H1 (cell line): ENCODE data around the gene MLEC. TPM values are rescaled to one million over a fixed set of nuclear protein-coding genes. Genes with fewer than 3 reads are reported as not detected.

Experiments used
- CTCF ChIA-PET: fragments of 300-600 bp; sonication (Branson Sonifier 250); formaldehyde crosslinking; loops from one replicate; lab custom pipeline; 2021; ENCODE audit not compliant: partially characterized antibody; lab: Charles Lee
- POLR2A ChIA-PET: fragments of 300-600 bp; sonication (Branson Sonifier 250); formaldehyde crosslinking; loops from one replicate; lab custom pipeline; 2021; ENCODE audit warnings: inconsistent platforms; ENCODE audit not compliant: partially characterized antibody; lab: Charles Lee
- DNase-seq, 2 experiments: peaks; one replicate each; pipeline versions ENCODE4 v3.0.0 to v3.0.0-alpha.2; 2010 to 2022; ENCODE audit warnings: low spot score in 2 of 2, low read depth in 1 of 2, mixed read lengths in 1 of 2
- FAIRE-seq: peaks from 2 replicates; lab custom pipeline; 2011; peaks lifted over from hg19 to GRCh38; lab: Jason Lieb, UNC
- H2AFZ ChIP-seq: 2 replicates; pipeline ENCODE4 v1.8.1; 2012; ENCODE audit warnings: low read length, inconsistent platforms
- H2AK5ac ChIP-seq: 2 replicates; pipeline ENCODE4 v1.6.1; 2013; ENCODE audit warnings: low read depth, low read length
- H2BK120ac ChIP-seq: replicated peaks from 2 replicates; pipeline ENCODE3; 2013; ENCODE audit warnings: low read depth, low read length, inconsistent platforms
- H2BK12ac ChIP-seq: 2 replicates; pipeline ENCODE4 v1.6.1; 2013; ENCODE audit warnings: low read depth, low read length
- H2BK15ac ChIP-seq: 2 replicates; pipeline ENCODE4 v1.6.1; 2013; ENCODE audit warnings: low read length
- H2BK20ac ChIP-seq: 2 replicates; pipeline ENCODE4 v1.6.1; 2013; ENCODE audit warnings: low read length
- H2BK5ac ChIP-seq: 2 replicates; pipeline ENCODE4 v1.6.1; 2013; ENCODE audit warnings: low read depth, low read length
- H3K14ac ChIP-seq: 2 replicates; pipeline ENCODE4 v1.6.1; 2013; ENCODE audit warnings: inconsistent platforms; ENCODE audit not compliant: insufficient read length
- H3K18ac ChIP-seq: 2 replicates; pipeline ENCODE4 v1.6.1; 2013; ENCODE audit warnings: low read length; ENCODE audit errors: extremely low read depth
- H3K23ac ChIP-seq: 2 replicates; pipeline ENCODE4 v1.6.1; 2013; ENCODE audit warnings: inconsistent platforms; ENCODE audit not compliant: insufficient read length
- H3K23me2 ChIP-seq: 2 replicates; pipeline ENCODE4 v1.6.1; 2013; ENCODE audit warnings: low read depth, low read length
- H3K27ac ChIP-seq: 2 replicates; pipeline ENCODE4 v1.6.1; 2011; ENCODE audit warnings: low read depth, low read length, inconsistent platforms
- H3K27me3 ChIP-seq, 4 experiments: replicated peaks in 1 of 4; 1 replicate in 1 of 4; 2 replicates in 3 of 4; pipeline versions ENCODE4 v1.6.1 to v1.8.1; 2011 to 2013; ENCODE audit warnings: low read length in 3 of 4, mild to moderate bottlenecking in 3 of 4, inconsistent platforms in 2 of 4, mixed read lengths in 2 of 4, moderate library complexity in 1 of 4; ENCODE audit not compliant: control insufficient read depth in 3 of 4, insufficient read depth in 3 of 4; ENCODE audit errors: extremely low read depth in 1 of 4
- H3K36me3 ChIP-seq, 4 experiments: 2 replicates each; pipeline versions ENCODE4 v1.6.1 to v1.8.1; 2011 to 2013; ENCODE audit warnings: mild to moderate bottlenecking in 4 of 4, low read length in 3 of 4, moderate library complexity in 2 of 4, control low read depth in 1 of 4, inconsistent platforms in 1 of 4; ENCODE audit not compliant: insufficient read depth in 4 of 4, control insufficient read depth in 2 of 4
- H3K4ac ChIP-seq: replicated peaks from 2 replicates; pipeline ENCODE3; 2013; ENCODE audit warnings: low read length, low read depth, mixed read lengths, inconsistent platforms; ENCODE audit not compliant: insufficient read length
- H3K4me1 ChIP-seq, 4 experiments: replicated peaks in 1 of 4; 1 replicate in 1 of 4; 2 replicates in 3 of 4; pipeline versions ENCODE4 v1.6.1 to v1.8.1; 2011 to 2013; ENCODE audit warnings: low read length in 3 of 4, inconsistent platforms in 2 of 4, mixed read lengths in 1 of 4; ENCODE audit not compliant: insufficient read depth in 4 of 4, control insufficient read depth in 3 of 4
- H3K4me2 ChIP-seq, 2 experiments: 2 replicates each; pipeline versions ENCODE4 v1.6.1 to v1.8.1; 2011 to 2013; ENCODE audit warnings: low read depth in 2 of 2, low read length in 2 of 2, control low read depth in 1 of 2, inconsistent platforms in 1 of 2, mild to moderate bottlenecking in 1 of 2; ENCODE audit not compliant: insufficient read depth in 1 of 2
- H3K4me3 ChIP-seq, 4 experiments: fragments of 200-600, 300-600 bp in 1 of 4; sonication (generic), shearing (Covaris generic), sonication (Bioruptor Twin) in 1 of 4; 2 replicates each; pipeline versions ENCODE4 v1.5.1 to v1.8.1; 2011 to 2016; ENCODE audit warnings: low read length in 4 of 4, low read depth in 3 of 4, control low read depth in 2 of 4, inconsistent platforms in 2 of 4, mild to moderate bottlenecking in 2 of 4, mixed read lengths in 1 of 4, moderate library complexity in 1 of 4; ENCODE audit not compliant: insufficient read depth in 2 of 4; ENCODE audit errors: extremely low read depth in 1 of 4
- H3K56ac ChIP-seq: replicated peaks from 2 replicates; pipeline ENCODE3; 2013; ENCODE audit warnings: low read depth, mild to moderate bottlenecking, mixed read lengths, low read length, inconsistent platforms; ENCODE audit not compliant: insufficient read length
- H3K79me1 ChIP-seq: 2 replicates; pipeline ENCODE4 v1.6.1; 2013; ENCODE audit warnings: low read depth, low read length, control low read depth
- H3K79me2 ChIP-seq, 2 experiments: 2 replicates each; pipeline versions ENCODE4 v1.6.1 to v1.8.1; 2012 to 2013; ENCODE audit warnings: low read length in 2 of 2, mild to moderate bottlenecking in 2 of 2, inconsistent platforms in 1 of 2; ENCODE audit not compliant: insufficient read depth in 2 of 2, control insufficient read depth in 1 of 2
- H3K9ac ChIP-seq, 4 experiments: replicated peaks in 1 of 4; 1 replicate in 1 of 4; 2 replicates in 3 of 4; pipeline versions ENCODE4 v1.6.1 to v1.8.1; 2011 to 2013; ENCODE audit warnings: low read depth in 3 of 4, low read length in 3 of 4, control low read depth in 2 of 4, mild to moderate bottlenecking in 2 of 4, moderate library complexity in 2 of 4, inconsistent platforms in 1 of 4; ENCODE audit errors: extremely low read depth in 1 of 4
- H3K9me3 ChIP-seq, 2 experiments: 2 replicates each; pipeline versions ENCODE4 v1.6.1 to v1.8.1; 2012 to 2013; ENCODE audit warnings: mild to moderate bottlenecking in 2 of 2, moderate library complexity in 2 of 2, control low read depth in 1 of 2, inconsistent platforms in 1 of 2, low read depth in 1 of 2, low read length in 1 of 2, mixed read lengths in 1 of 2; ENCODE audit not compliant: insufficient read depth in 2 of 2
- H4K20me1 ChIP-seq, 2 experiments: replicated peaks in 1 of 2; 2 replicates each; pipeline versions ENCODE3 to v1.8.1; 2011 to 2013; ENCODE audit warnings: inconsistent platforms in 2 of 2, low read length in 2 of 2, mild to moderate bottlenecking in 1 of 2; ENCODE audit not compliant: insufficient read depth in 2 of 2, control insufficient read depth in 1 of 2
- H4K5ac ChIP-seq: 2 replicates; pipeline ENCODE4 v1.6.1; 2013; ENCODE audit warnings: low read length, low read depth, mixed read lengths, inconsistent platforms; ENCODE audit not compliant: insufficient read length
- H4K8ac ChIP-seq: 2 replicates; pipeline ENCODE4 v1.8.0; 2013; ENCODE audit warnings: mild to moderate bottlenecking, moderate library complexity, low read length, inconsistent platforms; ENCODE audit not compliant: insufficient read depth; ENCODE audit errors: extremely low read depth
- H4K91ac ChIP-seq: replicated peaks from 2 replicates; pipeline ENCODE3; 2013; ENCODE audit warnings: low read length, mixed read lengths, inconsistent platforms; ENCODE audit not compliant: insufficient read length
- BRCA1 ChIP-seq: IDR thresholded peaks from 2 replicates; pipeline ENCODE4 v1.6.1; 2012; ENCODE audit warnings: low read depth, low read length, improper control_type of control experiment
- HDAC2 ChIP-seq, 2 experiments: fragments of 300-600 bp in 1 of 2; sonication (generic) in 1 of 2; IDR thresholded peaks; 2 replicates each; pipeline ENCODE4 v1.6.1; 2011 to 2012; ENCODE audit warnings: low read depth in 2 of 2, low read length in 2 of 2, mild to moderate bottlenecking in 2 of 2, moderate library complexity in 2 of 2, borderline replicate concordance in 1 of 2, inconsistent platforms in 1 of 2
- KDM1A ChIP-seq: fragments of 200-600, 300-600 bp; sonication (generic); IDR thresholded peaks from 2 replicates; pipeline ENCODE4 v1.7.1; 2016; ENCODE audit warnings: mild to moderate bottlenecking, low read length, borderline replicate concordance
- POLR2A ChIP-seq, 2 experiments: IDR thresholded peaks; 1 replicate in 1 of 2; 2 replicates in 1 of 2; pipeline ENCODE4 v1.6.1; 2011; ENCODE audit warnings: low read depth in 2 of 2, low read length in 2 of 2, mild to moderate bottlenecking in 2 of 2; ENCODE audit errors: control extremely low read depth in 1 of 2
- SRF ChIP-seq: IDR thresholded peaks from 2 replicates; pipeline ENCODE4 v1.6.1; 2011; ENCODE audit warnings: mild to moderate bottlenecking, low read depth, low read length, moderate library complexity
- TBP ChIP-seq: IDR thresholded peaks from 2 replicates; pipeline ENCODE4 v1.6.1; 2011; ENCODE audit warnings: low read depth, low read length, improper control_type of control experiment
- WGBS, 2 experiments: shearing (Covaris generic) in 1 of 2; methylation state at CpG; one replicate each; pipeline versions ENCODE4 v1.1.6 to v1.1.7; 2013 to 2015; ENCODE audit warnings: low lambda C conversion rate in 2 of 2, mixed read lengths in 2 of 2, inconsistent platforms in 1 of 2, low coverage in 1 of 2, missing lambda C conversion rate in 1 of 2; ENCODE audit not compliant: insufficient replicate concordance in 2 of 2, insufficient coverage in 1 of 2, insufficient read length in 1 of 2; ENCODE audit errors: extremely low coverage in 1 of 2, missing lambda C conversion rate in 1 of 2; 5-methylcytosine and 5-hydroxymethylcytosine counted together
- polyA plus RNA-seq, 7 experiments: library from polyadenylated mRNA; depleted of rRNA in 3 of 7; stranded (reverse) in 5 of 7; unstranded in 2 of 7; fragments of >200 nt in 5 of 7; fragments of 200-250 nt in 2 of 7; gene quantifications; 1 replicate in 5 of 7; 2 replicates in 1 of 7; 4 replicates in 1 of 7; pipeline versions ENCODE4 v1.2.1 to v1.2.3, GENCODE V29; 2011 to 2013; ENCODE audit warnings: missing spikeins in 2 of 7, mixed read lengths in 2 of 7
- total RNA-seq: library from RNA; stranded (reverse); fragmentation: NEBNext Ultra II Directional; extraction: Animal tissue kit (Norgen Biotek cat#: 25700); gene quantifications from 2 replicates; pipeline ENCODE4 v1.2.1, GENCODE V29; 2021

MLEC gene
- total and polyA plus RNA-seq, 2 of the 8 experiments (the other 6 are each of a cell fraction or from before 2014, with no cell fraction given) = 37.1 to 260 TPM

DNA sequence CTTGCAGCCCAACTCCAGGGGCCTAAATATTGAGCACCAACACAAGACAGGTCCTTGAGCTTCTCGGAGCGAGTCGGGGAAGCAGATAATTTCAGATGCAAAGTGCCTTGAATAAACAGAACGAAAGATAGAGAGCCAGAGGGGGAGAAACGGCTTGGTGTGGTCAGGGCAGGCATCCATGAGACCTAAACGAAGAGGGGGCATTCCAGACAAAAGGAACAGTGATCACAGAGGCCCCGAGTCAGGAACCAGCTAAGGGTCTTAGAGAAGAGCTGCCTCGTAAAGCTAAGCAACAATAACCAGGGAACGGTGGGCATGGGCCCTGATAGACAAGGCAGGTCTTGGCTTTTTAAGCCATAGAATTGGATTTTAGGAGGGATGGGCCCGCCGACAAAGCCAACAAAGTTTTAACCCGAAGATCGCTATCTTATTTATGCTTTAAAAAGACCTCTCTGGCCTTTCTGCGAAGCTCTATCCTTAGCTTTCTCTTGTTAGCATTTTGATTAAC, 38.3 kb downstream of the MLEC start:
- Histone ChIP-seq H3K9ac (peak overlapping the region in 1 of 4 experiments; percentile 33; a peak in 3 of 7 replicates), H2AK5ac (no peak overlapping the region), H2BK20ac (no peak overlapping the region), H3K4ac (no peak overlapping the region), H4K91ac (no peak overlapping the region), H3K23ac (no peak overlapping the region), H3K79me1 (no peaks in the 10 kb centered on the region), H3K56ac (no peak overlapping the region), H3K27me3 (peaks cover 0 to 4% (median 1%) of the 10 kb centered on the region in 4 experiments; a peak in 3 of 7 replicates), H3K4me3 (peak overlapping the region; percentile 37 to 67 (median 42)), H3K14ac (no peak overlapping the region), H3K4me1 (peaks cover 0 to 5% (median 4%) of the 10 kb centered on the region in 4 experiments; a peak in 4 of 7 replicates), H2BK15ac (no peak overlapping the region), H4K8ac (no peak overlapping the region), H2AFZ (peak overlapping the region; percentile 54; the same call in 1 of the 2 replicates), H4K5ac (no peak overlapping the region), H3K23me2 (peaks cover 4% of the 10 kb centered on the region; the same call in 1 of the 2 replicates), H3K36me3 (peaks cover 17 to 32% (median 26%) of the 10 kb centered on the region in 4 experiments), H3K79me2 (no peaks in the 10 kb centered on the region), H2BK5ac (no peak overlapping the region), H3K9me3 (no peaks in the 10 kb centered on the region), H2BK120ac (no peak overlapping the region), H4K20me1 (peaks cover 0 to 7% of the 10 kb centered on the region in 2 experiments), H3K27ac (no peak overlapping the region), H2BK12ac (no peak overlapping the region), H3K18ac (no peak overlapping the region), H3K4me2 (peak overlapping the region; percentile 77 to 81)
- DNase-seq (no peak), FAIRE-seq (no peak)
- WGBS, 2 experiments = 32% methylated on average over 14 of the region's 14 CpGs; no CpG with 5 or more reads in 1 of the 2 experiments
- POLR2A ChIA-PET = interaction anchor here (0.8 to 1.5 kb wide), 4 partner anchors 13 to 170 kb away, joined by 3 to 6 read pairs (median 6); partner anchors contain the start of gene POP5
- CTCF ChIA-PET = interaction anchor here (0.6 to 1.4 kb wide), 10 partner anchors 9 to 246 kb away, joined by 3 to 7 read pairs (median 4); partner anchors contain the start of gene POP5
- TF ChIP-seq POLR2A (IDR thresholded peaks at IDR 0.05; ENCODE audit: control extremely low read depth in 1 of 2, low read depth in 2 of 2, low read length in 2 of 2) (no peak; a peak in 1 of 3 replicates), HDAC2 (IDR thresholded peaks at IDR 0.05; ENCODE audit: borderline replicate concordance in 1 of 2, low read depth in 2 of 2, low read length in 2 of 2) (no peak), BRCA1 (no peak), TBP (peak; percentile 66), SRF (no peak), KDM1A (no peak)
